ENCODE measurements around the gene SOS2.

SOS2 gene

DNA sequence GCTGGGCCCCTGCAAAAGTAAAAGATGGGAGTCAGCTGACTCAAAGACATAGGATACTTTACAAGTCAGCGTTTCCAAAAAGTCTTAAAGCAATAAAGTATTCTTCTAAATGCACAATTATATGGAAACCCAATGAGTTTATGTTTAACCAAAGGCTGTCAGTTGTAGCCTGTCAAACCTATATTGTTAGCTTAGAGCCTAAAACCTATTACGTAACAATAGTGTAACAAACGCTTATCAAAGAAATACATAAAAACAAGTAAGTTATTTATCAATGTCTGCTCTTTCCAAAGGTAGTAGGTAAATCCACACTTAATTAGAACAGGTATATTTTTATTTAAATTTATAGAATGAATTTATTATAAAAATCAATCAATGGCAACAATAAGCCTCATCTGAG is 15.9 kb upstream of the SOS2 start:
- Histone ChIP-seq H3K9me3 (ENCODE audit: insufficient read depth, low read depth, low read length) (no peaks in the 10 kb centered on the region), H3K4me3 (ENCODE audit: low read length) (no peak overlapping the region), H3K36me3 (ENCODE audit: insufficient read depth, low read length) (peaks cover 29% of the 10 kb centered on the region), H3K27ac (ENCODE audit: low read depth, low read length) (no peak overlapping the region), H3K9ac (ENCODE audit: low read depth, low read length) (no peak overlapping the region), H3K27me3 (ENCODE audit: insufficient read depth, low read length) (no peaks in the 10 kb centered on the region), H3K4me1 (ENCODE audit: insufficient read depth, low read length) (no peaks in the 10 kb centered on the region)
- 100% methylated on average over 1 of the region's 3 CpGs for WGBS

DNA sequence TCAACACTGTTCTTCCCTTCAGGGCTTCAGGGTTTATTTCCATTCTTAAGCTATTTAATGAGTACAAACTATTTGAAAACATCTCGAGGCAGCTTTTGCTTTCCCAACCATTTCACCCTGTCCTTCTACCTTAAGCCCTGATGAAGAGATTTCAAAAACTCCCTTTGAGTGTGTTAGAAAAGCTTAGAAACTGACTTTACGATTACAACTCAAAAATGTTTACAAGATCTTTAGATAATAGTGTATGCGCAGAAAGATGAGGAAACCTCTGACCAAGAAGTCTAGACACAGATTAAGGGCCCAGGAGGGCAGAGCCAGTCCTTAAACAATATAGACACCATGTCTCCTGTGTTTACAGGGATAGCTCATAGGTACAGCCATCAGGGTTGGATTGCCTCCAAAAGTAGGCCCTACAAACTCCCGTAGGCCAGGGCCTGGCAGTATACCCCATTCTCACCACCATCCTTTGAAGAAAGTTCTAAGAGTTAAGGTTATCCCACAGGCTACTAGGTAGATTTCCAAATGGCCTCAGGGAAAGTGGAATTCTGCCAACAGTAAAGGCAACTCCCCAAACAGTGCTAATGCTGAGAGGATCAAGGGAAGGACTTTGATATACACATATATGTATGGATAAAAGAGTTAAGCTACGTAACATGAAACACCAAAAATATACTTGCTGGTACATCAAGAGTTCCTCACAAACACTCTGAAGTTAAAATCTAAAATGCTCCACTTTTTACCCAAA is 11.4 kb upstream of the SOS2 start:
- Histone ChIP-seq H3K27ac (ENCODE audit: low read depth, low read length) (no peak overlapping the region), H3K9ac (ENCODE audit: low read depth, low read length) (no peak overlapping the region)
- 88% methylated on average over 3 of the region's 5 CpGs for WGBS

DNA sequence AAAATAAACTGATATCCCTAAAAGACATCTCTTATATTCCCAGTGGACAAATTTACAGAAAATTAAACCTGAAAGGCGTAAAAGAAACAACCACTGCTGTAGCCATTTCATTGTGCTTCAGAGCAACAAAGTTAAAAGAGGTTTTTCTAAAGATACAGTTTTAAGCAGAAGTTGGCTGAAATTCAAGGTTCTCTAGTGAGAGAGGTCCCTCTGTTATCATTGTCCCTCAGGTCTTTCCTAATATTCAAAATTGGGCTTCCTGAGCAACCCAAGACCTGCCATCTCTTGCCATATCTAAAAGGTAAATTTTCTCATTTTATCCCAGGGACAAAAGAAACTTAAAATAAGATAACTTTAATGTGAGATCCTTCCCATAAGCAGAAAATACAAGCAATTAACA is 10.7 kb upstream of the SOS2 start:
- H3K27ac ChIP-seq (ENCODE audit: low read depth, low read length), result no peak overlapping the region
- WGBS, result 100% methylated on average over 1 of the region's 1 CpG
- peaks cover 22% of the 10 kb centered on the region for H3K36me3 ChIP-seq (ENCODE audit: insufficient read depth, low read length)
- no peaks in the 10 kb centered on the region for H3K9me3 ChIP-seq (ENCODE audit: insufficient read depth, low read depth, low read length)
- H3K27me3 ChIP-seq (ENCODE audit: insufficient read depth, low read length), result no peaks in the 10 kb centered on the region
- no peaks in the 10 kb centered on the region for H3K4me1 ChIP-seq (ENCODE audit: insufficient read depth, low read length)
- no peak overlapping the region for H3K4me3 ChIP-seq (ENCODE audit: low read length)
- no peak overlapping the region for H3K9ac ChIP-seq (ENCODE audit: low read depth, low read length)

More for the DNA sequence above, 11.4 kb upstream of the SOS2 start:
- no peaks in the 10 kb centered on the region for H3K27me3 ChIP-seq (ENCODE audit: insufficient read depth, low read length)
- H3K4me1 ChIP-seq (ENCODE audit: insufficient read depth, low read length), result no peaks in the 10 kb centered on the region
- H3K36me3 ChIP-seq (ENCODE audit: insufficient read depth, low read length), result peaks cover 24% of the 10 kb centered on the region
- no peak overlapping the region for H3K4me3 ChIP-seq (ENCODE audit: low read length)
- H3K9me3 ChIP-seq (ENCODE audit: insufficient read depth, low read depth, low read length), result no peaks in the 10 kb centered on the region

DNA sequence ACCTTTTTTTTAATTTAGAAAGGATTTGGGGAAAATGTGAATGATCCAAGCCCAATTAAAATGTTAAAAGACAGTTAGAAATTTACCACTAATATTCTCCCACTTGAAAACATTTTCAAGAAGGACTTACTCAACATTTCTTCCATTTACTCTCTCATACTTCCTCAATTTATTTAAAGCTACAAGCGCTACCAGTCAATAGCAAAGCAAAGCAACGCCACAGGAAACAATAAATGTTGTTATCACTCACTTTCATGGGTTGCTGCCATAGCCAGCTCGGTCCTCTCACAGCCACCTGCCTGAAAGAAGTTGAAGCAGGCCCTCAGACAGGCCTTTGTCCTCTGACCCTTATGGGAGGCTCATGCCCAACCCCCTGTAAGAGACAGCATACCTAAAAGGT is 6.0 kb upstream of the SOS2 start:
- Histone ChIP-seq H3K9me3 (ENCODE audit: insufficient read depth, low read depth, low read length) (no peaks in the 10 kb centered on the region), H3K27ac (ENCODE audit: low read depth, low read length) (no peak overlapping the region), H3K36me3 (ENCODE audit: insufficient read depth, low read length) (no peaks in the 10 kb centered on the region), H3K27me3 (ENCODE audit: insufficient read depth, low read length) (peaks cover 6% of the 10 kb centered on the region; the same call in 1 of the 2 replicates), H3K4me1 (ENCODE audit: insufficient read depth, low read length) (no peaks in the 10 kb centered on the region), H3K4me3 (ENCODE audit: low read length) (no peak overlapping the region), H3K9ac (ENCODE audit: low read depth, low read length) (no peak overlapping the region)
- WGBS, result 59% methylated on average over 3 of the region's 3 CpGs

DNA sequence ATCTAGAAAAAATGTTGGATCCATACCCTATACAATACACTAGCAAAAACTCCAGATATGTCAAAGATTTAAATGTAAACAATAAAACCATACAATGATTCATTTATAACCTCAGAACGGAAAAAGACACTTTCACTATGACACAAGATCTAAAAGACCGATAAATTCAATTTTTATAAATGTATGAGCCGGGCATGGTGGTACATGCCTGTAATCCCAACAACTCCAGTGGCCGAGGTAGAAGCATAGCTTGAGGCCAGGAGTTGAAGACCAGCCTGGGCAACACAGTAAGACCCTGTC is 2.5 kb upstream of the SOS2 start:
- H3K27ac ChIP-seq (ENCODE audit: low read depth, low read length), result no peak overlapping the region
- WGBS, result 94% methylated on average over 4 of the region's 4 CpGs
- H3K27me3 ChIP-seq (ENCODE audit: insufficient read depth, low read length), result peaks cover 8% of the 10 kb centered on the region; the same call in 1 of the 2 replicates
- 0 out of 2 replicates have a peak, but pooled peaks cover under 1% of the 10 kb centered on the region for H3K9me3 ChIP-seq (ENCODE audit: insufficient read depth, low read depth, low read length)
- H3K4me3 ChIP-seq (ENCODE audit: low read length), result no peak overlapping the region
- peaks cover 11% of the 10 kb centered on the region; the same call in 1 of the 2 replicates for H3K4me1 ChIP-seq (ENCODE audit: insufficient read depth, low read length)
- H3K36me3 ChIP-seq (ENCODE audit: insufficient read depth, low read length), result no peaks in the 10 kb centered on the region
- H3K9ac ChIP-seq (ENCODE audit: low read depth, low read length), result no peak overlapping the region

DNA sequence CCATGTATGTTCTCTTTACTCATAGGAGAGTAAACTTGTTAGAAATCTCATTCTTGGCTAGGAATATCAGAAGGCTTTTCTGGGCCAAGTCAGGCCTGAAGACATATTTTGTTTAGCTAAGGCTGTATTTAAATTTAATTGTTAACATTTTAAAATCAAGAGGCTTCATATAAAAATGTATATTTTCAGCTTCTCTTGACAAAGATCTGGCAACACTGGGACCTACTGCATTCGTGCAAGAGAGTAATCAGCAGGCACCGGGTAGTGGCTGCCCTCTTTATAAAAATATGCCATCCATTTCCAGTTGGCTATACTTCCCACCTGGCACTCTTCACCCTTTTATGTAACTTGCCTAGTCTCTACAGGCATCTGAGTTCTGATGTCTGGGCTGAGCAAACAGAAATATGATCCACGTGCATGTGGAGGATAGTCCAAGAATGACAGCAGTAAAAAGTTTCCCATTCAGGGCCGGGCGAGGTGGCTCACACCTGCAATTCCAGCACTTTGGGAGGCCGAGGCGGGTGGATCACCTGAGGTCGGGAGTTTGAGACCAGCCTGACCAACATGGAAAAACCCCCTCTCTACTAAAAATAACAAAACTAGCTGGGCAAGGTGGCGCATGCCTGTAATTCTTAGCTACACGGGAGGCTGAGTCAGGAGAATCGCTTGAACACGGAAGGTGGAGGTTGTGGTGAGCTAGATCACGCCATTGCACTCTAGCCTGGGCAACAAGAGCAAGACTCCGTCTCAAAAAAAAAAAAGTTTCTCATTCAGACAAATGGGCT is 2.0 kb upstream of the SOS2 start:
- WGBS, result 90% methylated on average over 14 of the region's 14 CpGs
- Histone ChIP-seq H3K9ac (ENCODE audit: low read depth, low read length) (no peak overlapping the region), H3K27ac (ENCODE audit: low read depth, low read length) (no peak overlapping the region), H3K4me1 (ENCODE audit: insufficient read depth, low read length) (peaks cover 11% of the 10 kb centered on the region; the same call in 1 of the 2 replicates), H3K36me3 (ENCODE audit: insufficient read depth, low read length) (no peaks in the 10 kb centered on the region), H3K9me3 (ENCODE audit: insufficient read depth, low read depth, low read length) (peaks cover 4% of the 10 kb centered on the region; the same call in 1 of the 2 replicates), H3K4me3 (ENCODE audit: low read length) (no peak overlapping the region), H3K27me3 (ENCODE audit: insufficient read depth, low read length) (peaks cover 8% of the 10 kb centered on the region; the same call in 1 of the 2 replicates)

DNA sequence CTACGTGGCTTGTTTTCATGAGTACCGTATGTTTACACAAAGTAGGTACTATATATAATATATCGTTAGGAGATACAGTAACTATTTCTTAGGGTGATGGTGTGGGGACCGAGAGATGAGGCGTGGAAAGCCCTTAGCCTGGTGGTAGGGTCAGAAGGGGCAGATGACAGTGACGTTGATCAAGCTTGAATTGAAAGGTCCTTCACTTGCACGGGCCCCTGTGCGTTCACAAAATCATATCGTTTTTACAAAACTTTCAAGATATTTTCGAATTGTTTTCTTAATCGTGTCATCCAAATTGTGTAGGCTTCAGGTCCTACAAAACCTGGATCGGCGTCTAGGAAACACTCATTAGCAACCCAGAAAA is 881 bp upstream of the SOS2 start:
- Histone ChIP-seq H3K36me3 (ENCODE audit: insufficient read depth, low read length) (no peaks in the 10 kb centered on the region), H3K27me3 (ENCODE audit: insufficient read depth, low read length) (peaks cover 8% of the 10 kb centered on the region; the same call in 1 of the 2 replicates), H3K9me3 (ENCODE audit: insufficient read depth, low read depth, low read length) (peaks cover 6% of the 10 kb centered on the region; the same call in 1 of the 2 replicates), H3K27ac (ENCODE audit: low read depth, low read length) (no peak overlapping the region), H3K9ac (ENCODE audit: low read depth, low read length) (peak overlapping the region; percentile 81), H3K4me3 (ENCODE audit: low read length) (peak overlapping the region; percentile 96), H3K4me1 (ENCODE audit: insufficient read depth, low read length) (peaks cover 11% of the 10 kb centered on the region; the same call in 1 of the 2 replicates)
- 52% methylated on average over 10 of the region's 13 CpGs for WGBS

DNA sequence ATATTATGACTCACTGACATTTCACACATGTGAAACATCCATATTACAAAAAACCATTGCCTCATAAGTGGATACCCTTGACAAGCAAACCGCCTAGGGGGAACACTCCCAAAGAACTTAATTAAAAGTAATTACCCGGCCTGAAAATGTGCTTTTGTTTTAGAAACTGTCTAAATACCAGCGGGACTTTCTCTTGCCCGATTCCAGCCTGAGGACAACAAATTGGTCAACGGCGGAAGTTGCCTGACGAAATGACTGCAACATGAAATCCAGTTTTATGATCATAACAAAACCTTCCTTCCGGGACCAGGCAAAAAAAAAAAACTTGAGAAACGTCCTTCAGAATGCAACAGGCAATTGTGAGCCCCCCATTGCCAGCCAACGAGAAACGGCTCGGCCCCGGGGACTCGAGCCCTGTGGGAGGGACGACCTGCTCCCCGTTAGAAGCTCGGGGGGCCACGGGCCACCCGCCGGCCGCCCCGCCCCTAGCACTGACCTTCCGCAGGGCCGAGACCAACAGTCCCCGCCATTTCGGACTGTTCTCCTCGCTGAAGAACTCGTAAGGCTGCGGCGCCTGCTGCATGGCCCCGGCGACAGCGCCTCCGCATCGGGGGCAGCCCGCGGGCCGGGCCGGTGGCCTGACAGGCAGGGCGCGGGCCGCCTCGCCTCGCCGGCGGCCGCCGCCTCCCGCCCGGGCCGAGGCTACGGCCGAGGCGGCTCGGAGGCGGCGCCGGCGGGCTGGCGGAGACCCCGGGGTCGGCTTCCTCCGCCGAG is 490 bp downstream of the SOS2 start:
- H3K9me3 ChIP-seq (ENCODE audit: insufficient read depth, low read depth, low read length), result peaks cover 6% of the 10 kb centered on the region; the same call in 1 of the 2 replicates
- peak overlapping the region; percentile 86; the same call in 1 of the 2 replicates for H3K27ac ChIP-seq (ENCODE audit: low read depth, low read length)
- no peaks in the 10 kb centered on the region for H3K36me3 ChIP-seq (ENCODE audit: insufficient read depth, low read length)
- under 1% methylated on average over 64 of the region's 64 CpGs for WGBS
- H3K9ac ChIP-seq (ENCODE audit: low read depth, low read length), result peak overlapping the region; percentile 81
- peaks cover 18% of the 10 kb centered on the region for H3K4me1 ChIP-seq (ENCODE audit: insufficient read depth, low read length)
- H3K27me3 ChIP-seq (ENCODE audit: insufficient read depth, low read length), result peaks cover 8% of the 10 kb centered on the region; the same call in 1 of the 2 replicates
- peak overlapping the region; percentile 96 for H3K4me3 ChIP-seq (ENCODE audit: low read length)

DNA sequence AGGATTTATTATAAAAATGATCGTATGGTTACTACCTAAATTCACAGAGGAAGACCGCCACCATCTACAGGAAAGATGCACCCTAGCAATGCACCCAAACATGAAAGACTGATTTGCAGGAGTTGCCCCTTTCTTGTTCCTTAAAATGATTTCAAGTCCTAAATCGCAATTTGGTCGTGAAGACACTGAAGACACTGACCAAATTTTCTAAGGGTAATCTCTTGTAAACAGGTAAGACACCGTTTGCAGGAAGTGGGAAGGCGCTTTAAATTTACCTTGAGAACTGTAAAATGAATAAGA is 1.0 kb downstream of the SOS2 start:
- WGBS, result 29% methylated on average over 6 of the region's 6 CpGs
- H3K9ac ChIP-seq (ENCODE audit: low read depth, low read length), result peak overlapping the region; percentile 81; the same call in 1 of the 2 replicates
- no peaks in the 10 kb centered on the region for H3K36me3 ChIP-seq (ENCODE audit: insufficient read depth, low read length)
- H3K27me3 ChIP-seq (ENCODE audit: insufficient read depth, low read length), result peaks cover 8% of the 10 kb centered on the region; the same call in 1 of the 2 replicates
- H3K4me3 ChIP-seq (ENCODE audit: low read length), result peak overlapping the region; percentile 96
- peaks cover 23% of the 10 kb centered on the region for H3K4me1 ChIP-seq (ENCODE audit: insufficient read depth, low read length)
- no peak overlapping the region for H3K27ac ChIP-seq (ENCODE audit: low read depth, low read length)
- peaks cover 6% of the 10 kb centered on the region; the same call in 1 of the 2 replicates for H3K9me3 ChIP-seq (ENCODE audit: insufficient read depth, low read depth, low read length)

DNA sequence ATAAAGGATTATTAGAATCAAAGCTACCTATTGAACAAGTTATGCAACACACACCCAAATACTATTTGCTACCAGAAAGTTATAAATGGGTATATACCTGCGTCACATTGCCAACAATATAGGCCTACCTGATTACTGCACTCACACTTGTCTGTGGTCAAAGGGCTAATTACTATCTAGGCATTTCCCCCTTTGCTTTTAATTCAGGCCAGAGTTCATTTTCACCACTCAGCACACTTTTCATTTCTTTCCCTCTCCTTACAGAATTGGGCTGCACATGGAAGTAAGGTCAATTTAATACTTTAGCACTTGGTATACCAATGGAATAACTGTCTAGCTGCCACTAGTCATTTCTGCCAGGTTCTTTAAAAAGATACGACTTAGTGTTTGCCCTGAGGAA is 1.7 kb downstream of the SOS2 start:
- no peak overlapping the region for H3K27ac ChIP-seq (ENCODE audit: low read depth, low read length)
- peaks cover 25% of the 10 kb centered on the region for H3K4me1 ChIP-seq (ENCODE audit: insufficient read depth, low read length)
- peaks cover 8% of the 10 kb centered on the region; the same call in 1 of the 2 replicates for H3K27me3 ChIP-seq (ENCODE audit: insufficient read depth, low read length)
- 79% methylated on average over 2 of the region's 2 CpGs for WGBS
- no peaks in the 10 kb centered on the region for H3K36me3 ChIP-seq (ENCODE audit: insufficient read depth, low read length)
- H3K9ac ChIP-seq (ENCODE audit: low read depth, low read length), result no peak overlapping the region
- H3K4me3 ChIP-seq (ENCODE audit: low read length), result peak overlapping the region; percentile 96; the same call in 1 of the 2 replicates
- peaks cover 6% of the 10 kb centered on the region; the same call in 1 of the 2 replicates for H3K9me3 ChIP-seq (ENCODE audit: insufficient read depth, low read depth, low read length)

DNA sequence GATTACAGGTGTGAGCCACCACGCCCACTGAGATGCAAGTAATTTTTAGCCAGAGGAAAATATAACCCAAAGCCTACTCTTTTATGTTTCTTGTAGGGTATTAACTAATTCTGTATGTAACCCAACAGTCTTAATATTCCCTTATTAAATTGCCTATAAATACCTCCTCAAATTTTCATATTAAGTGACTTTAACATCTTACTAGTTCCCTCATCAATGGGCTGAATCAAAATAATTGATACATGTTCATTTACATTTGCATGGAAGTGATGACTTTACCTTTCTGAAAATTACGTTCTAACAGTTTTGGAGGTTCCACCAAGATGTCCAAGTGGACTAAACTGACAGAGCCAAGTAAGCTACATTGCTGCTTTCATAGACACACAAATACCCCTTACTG is 3.1 kb downstream of the SOS2 start:
- Histone ChIP-seq H3K36me3 (ENCODE audit: insufficient read depth, low read length) (no peaks in the 10 kb centered on the region), H3K27me3 (ENCODE audit: insufficient read depth, low read length) (peaks cover 8% of the 10 kb centered on the region; the same call in 1 of the 2 replicates), H3K4me3 (ENCODE audit: low read length) (no peak overlapping the region), H3K9ac (ENCODE audit: low read depth, low read length) (no peak overlapping the region), H3K27ac (ENCODE audit: low read depth, low read length) (no peak overlapping the region), H3K9me3 (ENCODE audit: insufficient read depth, low read depth, low read length) (peaks cover 6% of the 10 kb centered on the region; the same call in 1 of the 2 replicates), H3K4me1 (ENCODE audit: insufficient read depth, low read length) (peaks cover 25% of the 10 kb centered on the region)
- WGBS, result 97% methylated on average over 2 of the region's 2 CpGs

Measured in HUES64 (cell line).